RWPE1 (cell line): ENCODE data around the gene BCL2L12.

Experiments used
- CTCF ChIA-PET: fragments of 350-600 bp; sonication (Branson Sonifier 250); formaldehyde crosslinking; extraction: SDS; loops from one replicate; lab custom pipeline; 2021; lab: Yijun Ruan, JAX
- POLR2A ChIA-PET: fragments of 400-600 bp; formaldehyde crosslinking; extraction: SDS; loops from one replicate; lab custom pipeline; 2020; ENCODE audit warnings: antibody characterized with exemption; ENCODE audit not compliant: low non-redundant PET; lab: Yijun Ruan, JAX
- DNase-seq: peaks from one replicate; pipeline ENCODE4 v3.0.0; 2012; ENCODE audit warnings: low spot score
- H3K27ac ChIP-seq: fragments of 450-650 bp; 2 replicates; pipeline ENCODE4 v1.5.1; 2017
- TF ChIP-seq, protein P1 (sequence below): fragments of 450-650 bp; conservative IDR thresholded peaks from 2 replicates; pipeline ENCODE4 v1.5.1; 2017; ENCODE audit warnings: low read depth, mild to moderate bottlenecking

Gene BCL2L12

DNA sequence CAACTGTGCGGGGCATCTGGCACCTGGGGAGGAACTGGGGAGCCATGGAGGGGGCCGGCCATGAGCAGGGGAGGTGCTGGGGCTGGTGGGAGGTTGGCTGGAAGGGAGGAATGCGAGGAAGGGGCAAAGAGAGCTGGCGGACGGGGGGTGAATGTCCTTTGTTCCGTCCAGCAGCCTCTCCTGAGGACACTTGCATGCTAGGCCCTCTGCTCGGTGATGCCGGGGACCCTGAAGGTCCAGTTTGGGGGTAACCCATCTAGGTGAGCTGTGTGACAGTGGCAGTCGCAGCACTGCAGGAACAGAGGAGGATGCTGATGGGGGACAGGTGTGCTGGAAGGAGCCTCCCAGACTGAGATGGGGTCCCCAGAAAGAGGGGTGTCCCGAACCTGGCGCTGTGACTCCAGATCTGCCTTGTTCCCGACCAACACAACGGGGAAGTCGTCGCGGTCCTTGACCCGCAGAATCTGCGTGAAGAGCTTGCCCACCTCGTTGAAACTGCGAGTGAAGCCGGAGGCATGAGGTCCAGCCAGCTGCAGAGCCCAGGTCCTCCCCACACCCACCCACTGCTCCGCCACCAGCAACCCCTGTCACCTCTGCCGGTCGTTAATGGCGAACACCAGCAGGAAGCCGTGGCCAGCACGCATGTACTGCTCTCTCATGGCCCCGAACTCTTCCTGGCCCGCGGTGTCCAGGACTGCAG, 29.4 kb upstream of the BCL2L12 start:
- H3K27ac ChIP-seq = peak overlapping the region; percentile 100
- POLR2A ChIA-PET = interaction anchor here (0.5 kb wide), 1 partner anchor 1150 kb away, joined by 5 read pairs; no protein-coding TSS in a partner anchor
- CTCF ChIA-PET = interaction anchor here (0.7 kb wide), 1 partner anchor 14 kb away, joined by 3 read pairs; no protein-coding TSS in a partner anchor
- no peak for DNase-seq
- TF ChIP-seq, protein P1, sequence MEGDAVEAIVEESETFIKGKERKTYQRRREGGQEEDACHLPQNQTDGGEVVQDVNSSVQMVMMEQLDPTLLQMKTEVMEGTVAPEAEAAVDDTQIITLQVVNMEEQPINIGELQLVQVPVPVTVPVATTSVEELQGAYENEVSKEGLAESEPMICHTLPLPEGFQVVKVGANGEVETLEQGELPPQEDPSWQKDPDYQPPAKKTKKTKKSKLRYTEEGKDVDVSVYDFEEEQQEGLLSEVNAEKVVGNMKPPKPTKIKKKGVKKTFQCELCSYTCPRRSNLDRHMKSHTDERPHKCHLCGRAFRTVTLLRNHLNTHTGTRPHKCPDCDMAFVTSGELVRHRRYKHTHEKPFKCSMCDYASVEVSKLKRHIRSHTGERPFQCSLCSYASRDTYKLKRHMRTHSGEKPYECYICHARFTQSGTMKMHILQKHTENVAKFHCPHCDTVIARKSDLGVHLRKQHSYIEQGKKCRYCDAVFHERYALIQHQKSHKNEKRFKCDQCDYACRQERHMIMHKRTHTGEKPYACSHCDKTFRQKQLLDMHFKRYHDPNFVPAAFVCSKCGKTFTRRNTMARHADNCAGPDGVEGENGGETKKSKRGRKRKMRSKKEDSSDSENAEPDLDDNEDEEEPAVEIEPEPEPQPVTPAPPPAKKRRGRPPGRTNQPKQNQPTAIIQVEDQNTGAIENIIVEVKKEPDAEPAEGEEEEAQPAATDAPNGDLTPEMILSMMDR = no peak

DNA sequence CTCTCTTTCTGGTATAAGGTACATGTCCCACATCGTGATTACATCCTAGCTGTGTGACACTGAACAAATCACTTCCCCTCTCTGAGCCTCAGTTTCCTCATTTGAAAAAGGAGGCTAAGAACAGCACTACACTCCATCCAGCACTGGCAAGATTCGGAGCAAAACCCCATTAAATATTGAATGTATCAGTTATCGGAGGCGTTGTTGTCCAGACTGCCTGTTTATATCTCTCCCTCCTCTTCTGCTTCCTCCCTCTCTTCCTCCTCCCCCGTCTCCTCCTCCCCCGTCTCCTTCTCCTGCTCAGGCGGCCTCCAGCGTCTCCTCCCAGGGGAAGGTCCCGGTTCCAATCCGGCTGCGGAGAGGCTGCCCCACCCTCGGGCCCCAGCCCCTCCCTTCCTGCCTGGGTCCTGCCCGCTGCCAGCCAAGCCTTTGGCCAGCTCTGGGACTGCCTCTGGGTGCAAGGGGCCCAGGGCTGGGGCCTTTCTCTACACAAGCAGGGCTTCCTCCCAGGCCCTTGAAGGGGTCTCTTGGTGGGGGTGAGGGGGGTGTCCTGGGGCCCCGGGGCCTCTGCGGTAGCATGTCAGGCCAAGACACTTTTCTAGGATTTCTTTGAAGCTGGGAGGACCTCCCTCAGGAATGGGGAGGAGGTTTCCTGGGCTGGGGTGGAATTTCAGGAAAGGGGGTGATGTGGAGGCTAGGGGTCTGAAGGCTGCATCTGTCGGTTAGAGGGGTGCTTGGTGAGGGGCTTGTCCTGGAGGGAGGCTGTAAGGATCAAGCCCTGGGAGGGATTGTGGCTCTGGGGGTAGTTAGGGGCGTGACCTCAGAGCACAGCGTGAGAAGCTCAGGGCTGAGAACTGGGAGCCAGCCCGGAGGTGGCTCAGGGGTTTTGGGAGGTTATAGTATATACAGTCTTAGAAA, 27.7 kb upstream of the BCL2L12 start:
- TF ChIP-seq, protein P1 = no peak
- ChIA-PET POLR2A (interaction anchor here (0.7 kb wide), 1 partner anchor 57 kb away, joined by 9 read pairs; no protein-coding TSS in a partner anchor), CTCF (interaction anchor here (0.6 kb wide), 1 partner anchor 35 kb away, joined by 3 read pairs; no protein-coding TSS in a partner anchor)
- peak overlapping the region; percentile 100 for H3K27ac ChIP-seq
- peak; percentile 72 for DNase-seq

DNA sequence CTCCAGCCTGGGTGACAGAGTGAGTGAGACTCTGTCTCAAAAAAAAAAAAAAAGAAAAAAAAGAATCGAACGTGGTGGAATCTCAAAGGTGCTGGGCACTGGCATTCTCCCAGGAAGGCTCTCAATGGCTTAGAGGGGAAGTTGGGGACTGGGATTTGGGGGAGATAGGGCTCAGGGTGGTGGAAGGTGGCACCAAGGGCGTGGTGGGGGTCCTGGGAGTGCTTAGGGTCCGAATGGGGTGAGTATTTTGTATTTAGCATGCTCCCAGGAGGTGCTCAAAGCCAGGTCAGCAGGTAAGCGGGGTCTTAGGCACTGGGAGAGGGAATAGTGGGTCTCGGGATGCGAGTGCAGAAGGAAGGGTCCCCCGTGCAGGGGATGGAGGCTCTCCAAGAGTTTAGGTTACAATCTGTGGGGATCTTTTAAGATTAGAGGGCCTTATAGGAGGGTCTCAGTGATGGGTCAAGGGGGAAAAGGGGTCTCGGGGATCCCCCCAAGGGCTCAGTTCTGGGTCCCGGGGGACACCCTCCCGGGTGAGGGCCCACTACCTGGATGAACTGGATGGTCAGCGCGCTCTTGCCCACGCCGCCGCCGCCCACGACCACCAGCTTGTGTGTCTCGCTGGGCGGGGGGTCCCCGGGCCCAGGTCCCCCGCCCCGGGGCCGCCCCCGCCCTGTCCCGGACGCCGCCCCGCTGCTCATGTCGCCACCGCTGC, 26.2 kb upstream of the BCL2L12 start:
- TF ChIP-seq, protein P1 = no peak
- peak overlapping the region; percentile 100 for H3K27ac ChIP-seq
- ChIA-PET POLR2A (interaction anchor here (0.5 to 1.1 kb wide), 3 partner anchors 37 to 48 kb away, joined by 3 to 6 read pairs (median 5); partner anchors contain the start of gene PRR12), CTCF (no interaction called here)
- DNase-seq = no peak

DNA sequence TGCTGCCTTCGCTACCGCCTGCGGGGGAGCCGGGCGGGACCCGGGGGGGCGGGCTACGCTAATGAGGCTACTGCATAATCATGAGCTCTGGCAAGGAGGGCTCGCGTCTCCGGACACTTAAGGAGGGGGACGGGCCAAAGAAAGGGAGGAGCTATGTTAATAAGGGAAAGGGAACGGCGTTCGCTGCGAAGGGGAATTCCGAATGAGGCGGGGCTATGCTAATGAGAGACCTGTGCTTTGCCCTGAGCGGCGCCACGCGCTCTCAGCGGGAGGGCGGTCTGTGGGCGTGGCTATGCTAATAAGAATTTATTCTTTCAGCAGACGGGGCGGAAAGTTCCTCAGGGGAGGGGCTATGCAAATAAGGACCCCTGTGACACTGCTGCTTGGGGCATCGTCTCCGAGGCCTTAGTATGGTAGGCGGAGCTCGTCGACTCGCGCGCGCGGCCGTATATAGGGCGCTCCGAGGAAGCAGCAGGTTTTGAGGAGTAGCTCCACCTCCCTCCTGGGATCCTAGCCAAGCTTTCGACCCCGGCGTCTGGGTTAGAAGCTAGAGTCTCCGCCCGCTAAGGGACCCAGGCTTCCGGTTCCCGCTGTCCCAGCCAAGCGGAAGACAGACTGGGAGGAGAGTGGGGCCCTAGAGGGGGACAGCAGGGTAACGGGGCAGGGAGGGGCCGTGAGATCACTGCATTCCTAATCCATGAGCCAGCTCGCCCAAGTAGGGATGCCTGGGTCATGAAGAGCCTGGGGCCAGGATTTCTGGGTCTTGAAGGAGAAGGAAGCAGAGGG, 25.4 kb upstream of the BCL2L12 start, which contains the start of gene RRAS:
Gene RRAS (minus strand): TSS at position 31 of the 786 bp plus-strand sequence. CDS start 45 bp downstream, outside the sequence.
- peak; percentile 97 for DNase-seq
- ChIA-PET POLR2A (interaction anchor here (0.5 to 1.1 kb wide), 5 partner anchors 24 to 146 kb away, joined by 3 to 6 read pairs (median 5); partner anchors contain the start of gene PRR12), CTCF (interaction anchor here (0.7 kb wide), 1 partner anchor 36 kb away, joined by 3 read pairs; no protein-coding TSS in a partner anchor)
- peak within 1 kb of the TSS; percentile 100 for H3K27ac ChIP-seq
- TF ChIP-seq, protein P1 = no peak

DNA sequence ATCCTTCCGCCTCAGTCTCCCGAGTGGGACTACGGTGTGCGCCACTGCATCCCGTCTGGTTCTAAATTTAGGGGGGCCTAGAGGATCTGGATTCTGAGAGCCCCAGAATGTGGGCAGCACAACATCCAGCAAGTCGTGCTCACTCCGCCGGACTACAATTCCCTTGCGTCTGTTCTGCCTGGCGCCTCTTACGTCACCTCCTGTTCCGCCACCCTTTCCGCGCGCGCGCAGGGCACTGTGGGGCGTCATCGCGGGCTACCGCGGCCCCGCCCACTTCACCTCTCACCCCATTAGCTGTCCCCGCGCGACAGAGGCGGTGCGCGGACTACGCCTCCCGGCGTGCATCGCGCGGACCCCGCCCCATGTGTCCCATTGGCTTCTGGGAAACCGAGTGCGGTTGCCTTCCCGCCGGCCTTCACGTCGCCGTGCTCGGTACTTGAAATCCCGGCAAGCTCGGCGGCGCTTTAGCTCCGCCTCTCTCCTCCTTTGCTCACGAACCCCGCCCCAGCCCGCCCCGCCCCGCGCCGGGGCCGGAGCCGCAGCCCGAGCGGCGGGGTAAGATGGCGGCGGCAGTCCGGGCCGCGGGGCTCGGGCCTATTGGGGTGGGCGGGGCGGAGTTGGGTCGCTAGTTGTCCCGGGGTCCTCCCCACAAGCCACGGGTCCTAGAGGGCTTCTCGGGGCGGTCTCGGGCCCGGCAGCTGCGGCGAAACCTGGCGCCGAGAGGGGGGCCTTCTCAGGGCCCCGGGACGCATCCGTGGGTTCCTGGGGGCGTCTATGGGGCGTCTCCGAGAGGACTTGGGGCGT, 23.8 kb upstream of the BCL2L12 start, which contains the start of gene SCAF1:
Gene SCAF1 (plus strand): TSS at position 522 of the 804 bp plus-strand sequence. CDS start 2,818 bp downstream, outside the sequence.
- peak; percentile 92 for DNase-seq

More for the DNA sequence above, 23.8 kb upstream of the BCL2L12 start, which contains the start of gene SCAF1:
- POLR2A ChIA-PET = interaction anchor here (0.6 to 1.6 kb wide), 6 partner anchors 22 to 96 kb away, joined by 3 to 6 read pairs (median 4); partner anchors contain the start of genes NOSIP and PRMT1
- CTCF ChIA-PET = no interaction called here
- peak within 1 kb of the TSS; percentile 100 for H3K27ac ChIP-seq
- TF ChIP-seq, protein P1 = no peak
